H1 (cell line): ENCODE results near the gene DIPK1C. TPM values are rescaled to one million over a fixed set of nuclear protein-coding genes. Genes with fewer than 3 reads are reported as not detected.

Experiments
- CHD1 ChIP-seq: IDR thresholded peaks from 2 replicates; pipeline ENCODE4 v1.6.1; 2012; ENCODE audit warnings: low read depth, low read length, improper control_type of control experiment
- CREB1 ChIP-seq: IDR thresholded peaks from 2 replicates; pipeline ENCODE4 v1.6.1; 2012; ENCODE audit warnings: inconsistent platforms
- CTBP2 ChIP-seq: IDR thresholded peaks from 2 replicates; pipeline ENCODE4 v1.7.0; 2011; ENCODE audit warnings: borderline replicate concordance, mild to moderate bottlenecking, moderate library complexity, mixed read lengths, low read length; ENCODE audit not compliant: insufficient read depth, insufficient read length
- HDAC6 ChIP-seq: IDR thresholded peaks from one replicate; pipeline ENCODE4 v1.7.1; 2012; ENCODE audit warnings: low read depth, mild to moderate bottlenecking, inconsistent platforms, low read length, moderate library complexity
- RNF2 ChIP-seq: fragments of 200-900, 300-1000 bp; sonication (generic); IDR thresholded peaks from 2 replicates; pipeline ENCODE4 v1.7.1; 2016; ENCODE audit warnings: borderline replicate concordance, low read depth, mild to moderate bottlenecking, antibody characterized with exemption, low read length; ENCODE audit not compliant: poor library complexity, severe bottlenecking; ENCODE audit errors: missing control alignments
- SP4 ChIP-seq: IDR thresholded peaks from 2 replicates; pipeline ENCODE4 v1.6.1; 2012; ENCODE audit warnings: low read length, inconsistent platforms
- YY1 ChIP-seq: IDR thresholded peaks from 2 replicates; pipeline ENCODE4 v1.6.1; 2011; ENCODE audit warnings: low read depth, mild to moderate bottlenecking, low read length
- ZNF274 ChIP-seq: IDR thresholded peaks from 2 replicates; pipeline ENCODE4 v1.7.0; 2012; ENCODE audit warnings: low read length, borderline replicate concordance; ENCODE audit errors: extremely low read depth
- polyA plus RNA-seq, 7 experiments: library from polyadenylated mRNA; depleted of rRNA in 3 of 7; stranded (reverse) in 5 of 7; unstranded in 2 of 7; fragments of >200 nt in 5 of 7; fragments of 200-250 nt in 2 of 7; gene quantifications; 1 replicate in 5 of 7; 2 replicates in 1 of 7; 4 replicates in 1 of 7; pipeline versions ENCODE4 v1.2.1 to v1.2.3, GENCODE V29; 2011 to 2013; ENCODE audit warnings: missing spikeins in 2 of 7, mixed read lengths in 2 of 7
- total RNA-seq: library from RNA; stranded (reverse); fragmentation: NEBNext Ultra II Directional; extraction: Animal tissue kit (Norgen Biotek cat#: 25700); gene quantifications from 2 replicates; pipeline ENCODE4 v1.2.1, GENCODE V29; 2021
- TF ChIP-seq, protein P1 (sequence below): fragments of 300-600 bp; sonication (generic); IDR thresholded peaks from 2 replicates; pipeline ENCODE4 v1.7.1; 2012; ENCODE audit warnings: low read length, moderate library complexity, mild to moderate bottlenecking, inconsistent platforms; ENCODE audit not compliant: insufficient replicate concordance
- TF ChIP-seq, protein P2 (sequence below): IDR thresholded peaks from 2 replicates; pipeline ENCODE4 v1.6.1; 2011; ENCODE audit warnings: low read depth, mild to moderate bottlenecking, low read length; ENCODE audit not compliant: insufficient read depth

The DIPK1C gene
- total and polyA plus RNA-seq, 2 of the 8 experiments (the other 6 are each of a cell fraction or from before 2014, with no cell fraction given) = 0.08 TPM; not detected in 1

DNA sequence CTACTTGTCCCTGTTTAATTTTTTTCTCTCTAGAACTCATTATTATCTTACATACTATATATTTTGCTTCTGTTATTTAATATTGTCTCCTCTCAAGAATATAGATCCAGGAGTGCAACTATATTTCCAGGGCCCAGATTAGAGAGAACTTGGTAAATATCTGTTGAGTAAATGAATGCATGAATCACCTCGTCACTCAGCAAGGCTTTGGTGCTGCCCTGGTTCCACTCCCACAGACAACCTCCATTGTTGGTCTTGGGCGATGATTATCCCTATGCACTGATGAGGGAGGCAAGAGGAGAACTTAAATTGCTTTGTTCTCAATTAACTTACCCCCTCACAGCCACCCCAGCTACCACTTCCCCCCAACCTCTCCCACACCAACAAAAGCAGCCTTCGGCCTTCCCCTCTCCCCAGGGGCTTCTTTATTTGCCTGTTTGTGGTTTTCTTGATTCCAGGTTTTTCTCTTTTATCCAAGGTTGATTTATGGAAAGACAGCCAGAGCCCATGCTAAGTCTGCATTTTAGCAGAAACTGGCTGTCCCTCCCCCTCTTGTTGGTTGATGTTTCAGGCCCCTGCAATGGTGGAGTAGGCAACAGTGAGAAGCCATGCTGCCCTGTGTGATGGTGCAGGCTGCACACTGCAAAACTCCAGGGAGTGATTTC is 17.0 kb upstream of the DIPK1C start (continued):
- TF ChIP-seq, protein P1, sequence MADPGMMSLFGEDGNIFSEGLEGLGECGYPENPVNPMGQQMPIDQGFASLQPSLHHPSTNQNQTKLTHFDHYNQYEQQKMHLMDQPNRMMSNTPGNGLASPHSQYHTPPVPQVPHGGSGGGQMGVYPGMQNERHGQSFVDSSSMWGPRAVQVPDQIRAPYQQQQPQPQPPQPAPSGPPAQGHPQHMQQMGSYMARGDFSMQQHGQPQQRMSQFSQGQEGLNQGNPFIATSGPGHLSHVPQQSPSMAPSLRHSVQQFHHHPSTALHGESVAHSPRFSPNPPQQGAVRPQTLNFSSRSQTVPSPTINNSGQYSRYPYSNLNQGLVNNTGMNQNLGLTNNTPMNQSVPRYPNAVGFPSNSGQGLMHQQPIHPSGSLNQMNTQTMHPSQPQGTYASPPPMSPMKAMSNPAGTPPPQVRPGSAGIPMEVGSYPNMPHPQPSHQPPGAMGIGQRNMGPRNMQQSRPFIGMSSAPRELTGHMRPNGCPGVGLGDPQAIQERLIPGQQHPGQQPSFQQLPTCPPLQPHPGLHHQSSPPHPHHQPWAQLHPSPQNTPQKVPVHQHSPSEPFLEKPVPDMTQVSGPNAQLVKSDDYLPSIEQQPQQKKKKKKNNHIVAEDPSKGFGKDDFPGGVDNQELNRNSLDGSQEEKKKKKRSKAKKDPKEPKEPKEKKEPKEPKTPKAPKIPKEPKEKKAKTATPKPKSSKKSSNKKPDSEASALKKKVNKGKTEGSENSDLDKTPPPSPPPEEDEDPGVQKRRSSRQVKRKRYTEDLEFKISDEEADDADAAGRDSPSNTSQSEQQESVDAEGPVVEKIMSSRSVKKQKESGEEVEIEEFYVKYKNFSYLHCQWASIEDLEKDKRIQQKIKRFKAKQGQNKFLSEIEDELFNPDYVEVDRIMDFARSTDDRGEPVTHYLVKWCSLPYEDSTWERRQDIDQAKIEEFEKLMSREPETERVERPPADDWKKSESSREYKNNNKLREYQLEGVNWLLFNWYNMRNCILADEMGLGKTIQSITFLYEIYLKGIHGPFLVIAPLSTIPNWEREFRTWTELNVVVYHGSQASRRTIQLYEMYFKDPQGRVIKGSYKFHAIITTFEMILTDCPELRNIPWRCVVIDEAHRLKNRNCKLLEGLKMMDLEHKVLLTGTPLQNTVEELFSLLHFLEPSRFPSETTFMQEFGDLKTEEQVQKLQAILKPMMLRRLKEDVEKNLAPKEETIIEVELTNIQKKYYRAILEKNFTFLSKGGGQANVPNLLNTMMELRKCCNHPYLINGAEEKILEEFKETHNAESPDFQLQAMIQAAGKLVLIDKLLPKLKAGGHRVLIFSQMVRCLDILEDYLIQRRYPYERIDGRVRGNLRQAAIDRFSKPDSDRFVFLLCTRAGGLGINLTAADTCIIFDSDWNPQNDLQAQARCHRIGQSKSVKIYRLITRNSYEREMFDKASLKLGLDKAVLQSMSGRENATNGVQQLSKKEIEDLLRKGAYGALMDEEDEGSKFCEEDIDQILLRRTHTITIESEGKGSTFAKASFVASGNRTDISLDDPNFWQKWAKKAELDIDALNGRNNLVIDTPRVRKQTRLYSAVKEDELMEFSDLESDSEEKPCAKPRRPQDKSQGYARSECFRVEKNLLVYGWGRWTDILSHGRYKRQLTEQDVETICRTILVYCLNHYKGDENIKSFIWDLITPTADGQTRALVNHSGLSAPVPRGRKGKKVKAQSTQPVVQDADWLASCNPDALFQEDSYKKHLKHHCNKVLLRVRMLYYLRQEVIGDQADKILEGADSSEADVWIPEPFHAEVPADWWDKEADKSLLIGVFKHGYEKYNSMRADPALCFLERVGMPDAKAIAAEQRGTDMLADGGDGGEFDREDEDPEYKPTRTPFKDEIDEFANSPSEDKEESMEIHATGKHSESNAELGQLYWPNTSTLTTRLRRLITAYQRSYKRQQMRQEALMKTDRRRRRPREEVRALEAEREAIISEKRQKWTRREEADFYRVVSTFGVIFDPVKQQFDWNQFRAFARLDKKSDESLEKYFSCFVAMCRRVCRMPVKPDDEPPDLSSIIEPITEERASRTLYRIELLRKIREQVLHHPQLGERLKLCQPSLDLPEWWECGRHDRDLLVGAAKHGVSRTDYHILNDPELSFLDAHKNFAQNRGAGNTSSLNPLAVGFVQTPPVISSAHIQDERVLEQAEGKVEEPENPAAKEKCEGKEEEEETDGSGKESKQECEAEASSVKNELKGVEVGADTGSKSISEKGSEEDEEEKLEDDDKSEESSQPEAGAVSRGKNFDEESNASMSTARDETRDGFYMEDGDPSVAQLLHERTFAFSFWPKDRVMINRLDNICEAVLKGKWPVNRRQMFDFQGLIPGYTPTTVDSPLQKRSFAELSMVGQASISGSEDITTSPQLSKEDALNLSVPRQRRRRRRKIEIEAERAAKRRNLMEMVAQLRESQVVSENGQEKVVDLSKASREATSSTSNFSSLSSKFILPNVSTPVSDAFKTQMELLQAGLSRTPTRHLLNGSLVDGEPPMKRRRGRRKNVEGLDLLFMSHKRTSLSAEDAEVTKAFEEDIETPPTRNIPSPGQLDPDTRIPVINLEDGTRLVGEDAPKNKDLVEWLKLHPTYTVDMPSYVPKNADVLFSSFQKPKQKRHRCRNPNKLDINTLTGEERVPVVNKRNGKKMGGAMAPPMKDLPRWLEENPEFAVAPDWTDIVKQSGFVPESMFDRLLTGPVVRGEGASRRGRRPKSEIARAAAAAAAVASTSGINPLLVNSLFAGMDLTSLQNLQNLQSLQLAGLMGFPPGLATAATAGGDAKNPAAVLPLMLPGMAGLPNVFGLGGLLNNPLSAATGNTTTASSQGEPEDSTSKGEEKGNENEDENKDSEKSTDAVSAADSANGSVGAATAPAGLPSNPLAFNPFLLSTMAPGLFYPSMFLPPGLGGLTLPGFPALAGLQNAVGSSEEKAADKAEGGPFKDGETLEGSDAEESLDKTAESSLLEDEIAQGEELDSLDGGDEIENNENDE = no peak
- TF ChIP-seq SP4 (no peak), CTBP2 (no peak), RNF2 (no peak), CHD1 (no peak), ZNF274 (no peak), YY1 (no peak), HDAC6 (no peak), CREB1 (no peak)
- TF ChIP-seq, protein P2, sequence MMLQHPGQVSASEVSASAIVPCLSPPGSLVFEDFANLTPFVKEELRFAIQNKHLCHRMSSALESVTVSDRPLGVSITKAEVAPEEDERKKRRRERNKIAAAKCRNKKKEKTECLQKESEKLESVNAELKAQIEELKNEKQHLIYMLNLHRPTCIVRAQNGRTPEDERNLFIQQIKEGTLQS = no peak
